Lung (tissue), 12 donors: ENCODE measurements around the gene PABPC1L. TPM values are rescaled to one million over a fixed set of nuclear protein-coding genes. Genes with fewer than 3 reads are reported as not detected.
A peak's percentile ranks its signal among the peaks of the same experiment; 100 is the strongest.

Experiments used
- ATAC-seq: fragments of 200-7000 bp; cut with Tn5 transposase; one replicate; pipeline ENCODE4 v1.9.1; 2020; ENCODE audit warnings: moderate number of reproducible peaks; ENCODE audit not compliant: insufficient read depth, low FRiP score
- DNase-seq, 3 donors: peaks; one replicate each; pipeline ENCODE4 v3.0.0-alpha.2; 2013 to 2017
- H3K27ac ChIP-seq, 2 donors: one replicate each; pipeline ENCODE4 v1.5.1; 2013; ENCODE audit warnings: mild to moderate bottlenecking in 2 of 2, moderate library complexity in 2 of 2, control low read depth in 1 of 2, inconsistent platforms in 1 of 2, low read depth in 1 of 2, low read length in 1 of 2
- H3K27me3 ChIP-seq, 3 donors: one replicate each; pipeline ENCODE4 v1.5.1; 2013; ENCODE audit warnings: low read length in 2 of 3; ENCODE audit not compliant: control insufficient read depth in 3 of 3, insufficient read depth in 3 of 3
- H3K36me3 ChIP-seq, 4 donors: one replicate each; pipeline ENCODE4 v1.5.1; 2013; ENCODE audit warnings: low read length in 4 of 4, mild to moderate bottlenecking in 1 of 4, moderate library complexity in 1 of 4; ENCODE audit not compliant: control insufficient read depth in 4 of 4, insufficient read depth in 4 of 4
- H3K4me1 ChIP-seq, 5 donors: one replicate each; pipeline ENCODE4 v1.5.1; 2013; ENCODE audit warnings: low read length in 5 of 5, mild to moderate bottlenecking in 2 of 5, moderate library complexity in 1 of 5; ENCODE audit not compliant: control insufficient read depth in 5 of 5, insufficient read depth in 5 of 5
- H3K4me3 ChIP-seq: one replicate; pipeline ENCODE4 v1.5.1; 2013; ENCODE audit warnings: mild to moderate bottlenecking, control low read depth, moderate library complexity
- H3K9ac ChIP-seq, 2 donors: one replicate each; pipeline ENCODE4 v1.5.1; 2013; ENCODE audit warnings: low read length in 2 of 2, control low read depth in 1 of 2; ENCODE audit not compliant: insufficient read depth in 1 of 2
- H3K9me3 ChIP-seq, 4 donors: one replicate each; pipeline ENCODE4 v1.5.1; 2013; ENCODE audit warnings: low read length in 3 of 4, mild to moderate bottlenecking in 1 of 4, moderate library complexity in 1 of 4; ENCODE audit not compliant: control insufficient read depth in 4 of 4, insufficient read depth in 3 of 4
- WGBS, 2 donors: extraction: QIAGEN DNeasy Blood & Tissue Kit; methylation state at CpG; one replicate each; pipeline ENCODE4 v1.1.7; 2013; 5-methylcytosine and 5-hydroxymethylcytosine counted together
- polyA plus RNA-seq, 2 donors: library from polyadenylated mRNA; stranded (reverse); fragments of 200-250 nt; gene quantifications; one replicate each; pipeline ENCODE4 v1.2.1, GENCODE V29; 2013
- total RNA-seq, 2 donors: library from RNA; depleted of rRNA in 1 of 2; stranded (reverse); fragments of >200 nt in 1 of 2; gene quantifications; one replicate each; pipeline ENCODE4 v1.2.1, GENCODE V29; 2014 to 2021
- TF ChIP-seq, protein P1 (sequence below): IDR thresholded peaks from 2 replicates; pipeline ENCODE4 v1.5.1; 2012; ENCODE audit warnings: mild to moderate bottlenecking; ENCODE audit errors: control extremely low read depth, extremely low read depth
- donor health status: control.
- donor health status: control.
- donor health status: Bipolar disorder and iron deficiency.
- donor health status: healthy.
- donor health status: DM: yes; HTN: yes; CAD: no.

PABPC1L gene
- total and polyA plus RNA-seq, 4 donors: 16.9 to 63.3 (median 45.7) TPM

DNA sequence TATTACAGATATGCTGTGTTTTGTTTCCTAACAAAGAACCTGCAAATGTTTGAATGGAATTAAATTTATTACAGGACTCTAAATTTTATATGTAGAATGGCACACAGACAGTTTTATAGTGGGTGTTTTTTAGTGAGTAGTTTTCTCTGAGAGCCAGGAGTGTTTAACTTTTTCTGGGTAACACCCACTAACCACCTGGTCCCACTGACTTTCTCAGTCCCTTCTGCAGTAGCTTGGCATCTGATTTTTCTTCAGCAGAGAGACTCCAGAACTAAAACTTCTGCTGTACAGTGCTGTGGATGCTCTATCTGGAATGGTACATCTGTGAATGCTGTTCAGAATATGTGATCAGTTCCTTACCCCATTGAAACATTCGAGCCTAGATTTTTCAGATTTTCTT, 18.0 kb upstream of the PABPC1L start:
- WGBS, 2 donors: 83 to 84% methylated on average over 1 of the region's 1 CpG
- H3K4me1 ChIP-seq: peaks cover 0 to 37% (median 12%) of the 10 kb centered on the region in 5 donors

DNA sequence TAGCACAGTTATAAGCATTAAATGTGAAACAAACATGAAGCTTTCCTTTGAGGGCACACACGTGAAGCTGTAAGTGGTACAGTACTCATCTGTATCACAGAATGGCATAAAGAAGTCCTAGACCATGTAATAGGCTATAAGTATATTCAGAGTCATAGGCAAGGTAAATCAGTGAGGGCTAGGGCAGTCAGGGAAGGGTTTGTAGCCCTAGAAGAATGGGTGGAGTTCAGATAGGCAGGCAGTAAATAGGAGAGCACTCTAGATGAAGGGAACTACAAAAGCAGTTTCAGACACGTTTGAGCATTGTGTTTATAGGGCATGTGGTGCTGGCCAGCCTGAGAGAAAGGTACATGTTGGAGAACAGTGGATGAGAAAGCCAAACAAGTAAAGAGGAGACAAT, 14.9 kb upstream of the PABPC1L start:
- Histone ChIP-seq H3K9me3 (no peaks in the 10 kb centered on the region), H3K4me1 (peaks cover 5 to 40% (median 10%) of the 10 kb centered on the region in 5 donors), H3K27me3 (no peaks in the 10 kb centered on the region), H3K4me3 (no peak overlapping the region), H3K9ac (no peak overlapping the region), H3K27ac (no peak overlapping the region), H3K36me3 (peaks cover 0 to under 1% (median under 1%) of the 10 kb centered on the region in 4 donors)
- WGBS, 2 donors: 57 to 58% methylated on average over 2 of the region's 2 CpGs
- no peak for DNase-seq
- TF ChIP-seq, protein P1, sequence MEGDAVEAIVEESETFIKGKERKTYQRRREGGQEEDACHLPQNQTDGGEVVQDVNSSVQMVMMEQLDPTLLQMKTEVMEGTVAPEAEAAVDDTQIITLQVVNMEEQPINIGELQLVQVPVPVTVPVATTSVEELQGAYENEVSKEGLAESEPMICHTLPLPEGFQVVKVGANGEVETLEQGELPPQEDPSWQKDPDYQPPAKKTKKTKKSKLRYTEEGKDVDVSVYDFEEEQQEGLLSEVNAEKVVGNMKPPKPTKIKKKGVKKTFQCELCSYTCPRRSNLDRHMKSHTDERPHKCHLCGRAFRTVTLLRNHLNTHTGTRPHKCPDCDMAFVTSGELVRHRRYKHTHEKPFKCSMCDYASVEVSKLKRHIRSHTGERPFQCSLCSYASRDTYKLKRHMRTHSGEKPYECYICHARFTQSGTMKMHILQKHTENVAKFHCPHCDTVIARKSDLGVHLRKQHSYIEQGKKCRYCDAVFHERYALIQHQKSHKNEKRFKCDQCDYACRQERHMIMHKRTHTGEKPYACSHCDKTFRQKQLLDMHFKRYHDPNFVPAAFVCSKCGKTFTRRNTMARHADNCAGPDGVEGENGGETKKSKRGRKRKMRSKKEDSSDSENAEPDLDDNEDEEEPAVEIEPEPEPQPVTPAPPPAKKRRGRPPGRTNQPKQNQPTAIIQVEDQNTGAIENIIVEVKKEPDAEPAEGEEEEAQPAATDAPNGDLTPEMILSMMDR: no peak
- ATAC-seq: no peak

More for the DNA sequence above, 18.0 kb upstream of the PABPC1L start:
- no peak overlapping the region for H3K27ac ChIP-seq
- TF ChIP-seq, protein P1: no peak
- no peaks in the 10 kb centered on the region for H3K27me3 ChIP-seq
- H3K9me3 ChIP-seq: no peaks in the 10 kb centered on the region
- no peaks in the 10 kb centered on the region for H3K36me3 ChIP-seq
- DNase-seq: no peak
- ATAC-seq: no peak
- H3K4me3 ChIP-seq: no peak overlapping the region
- no peak overlapping the region for H3K9ac ChIP-seq

DNA sequence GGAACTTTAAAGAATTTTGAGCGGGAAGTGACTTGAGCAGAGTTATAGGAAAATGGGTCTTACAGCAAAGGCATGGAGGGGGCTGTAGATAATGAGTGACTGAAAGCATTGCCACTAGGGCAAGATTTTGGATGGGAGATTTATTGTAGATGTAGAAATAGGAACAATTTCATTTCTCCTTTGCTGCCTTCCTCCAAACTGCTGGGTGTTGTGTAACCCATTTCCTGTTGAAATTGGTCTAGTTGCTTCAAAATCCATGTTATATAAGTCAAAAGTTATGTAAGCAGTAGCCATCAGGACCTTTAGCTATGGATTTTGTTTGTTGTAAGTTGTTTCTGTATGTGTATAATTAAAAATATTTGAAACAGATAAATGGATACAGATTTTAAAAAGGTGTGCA, 13.3 kb upstream of the PABPC1L start:
- TF ChIP-seq, protein P1: no peak
- ATAC-seq (no peak), DNase-seq (peak in 1 of 3 donors; percentile 72)
- WGBS, 2 donors: 32 to 54% methylated on average over 1 of the region's 1 CpG
- H3K27ac ChIP-seq: no peak overlapping the region
- H3K9ac ChIP-seq: no peak overlapping the region
- peaks cover 7 to 40% (median 10%) of the 10 kb centered on the region in 5 donors for H3K4me1 ChIP-seq
- no peaks in the 10 kb centered on the region for H3K9me3 ChIP-seq
- H3K36me3 ChIP-seq: peaks cover 3 to 8% (median 4%) of the 10 kb centered on the region in 4 donors
- H3K27me3 ChIP-seq: no peaks in the 10 kb centered on the region
- no peak overlapping the region for H3K4me3 ChIP-seq

DNA sequence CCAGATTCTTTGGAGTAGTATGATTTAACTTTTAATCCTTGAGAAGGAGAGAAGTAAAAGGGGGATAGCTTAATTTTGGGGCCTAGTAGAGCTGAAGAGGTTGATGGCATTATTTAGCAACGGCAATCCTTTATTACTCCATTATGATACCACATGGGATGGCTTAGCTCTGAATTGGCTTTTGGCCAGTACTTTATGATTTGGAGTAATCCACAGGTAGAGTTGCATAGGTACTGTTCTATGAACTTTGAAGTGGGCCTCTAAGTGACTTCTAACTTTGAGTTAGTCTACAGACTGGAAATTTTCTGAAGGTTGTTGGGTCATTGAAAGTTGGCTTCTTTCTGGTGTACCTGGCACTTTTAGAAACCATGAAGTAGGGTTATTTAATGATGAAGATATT, 12.7 kb upstream of the PABPC1L start:
- no peak for ATAC-seq
- H3K27ac ChIP-seq: no peak overlapping the region
- TF ChIP-seq, protein P1: no peak
- H3K27me3 ChIP-seq: no peaks in the 10 kb centered on the region
- no peak overlapping the region for H3K4me3 ChIP-seq
- peaks cover 7 to 38% (median 10%) of the 10 kb centered on the region in 5 donors for H3K4me1 ChIP-seq
- DNase-seq: no peak
- 33 to 61% methylated on average over 1 of the region's 1 CpG for WGBS, 2 donors
- no peak overlapping the region for H3K9ac ChIP-seq
- H3K36me3 ChIP-seq: peaks cover 5 to 11% (median 7%) of the 10 kb centered on the region in 4 donors
- H3K9me3 ChIP-seq: no peaks in the 10 kb centered on the region
